ENCODE data around the gene HIGD1C. TPM values are rescaled to one million over a fixed set of nuclear protein-coding genes. Genes with fewer than 3 reads are reported as not detected.

HIGD1C gene
- total RNA-seq, 4 donors from 2014 or later: not detected

DNA sequence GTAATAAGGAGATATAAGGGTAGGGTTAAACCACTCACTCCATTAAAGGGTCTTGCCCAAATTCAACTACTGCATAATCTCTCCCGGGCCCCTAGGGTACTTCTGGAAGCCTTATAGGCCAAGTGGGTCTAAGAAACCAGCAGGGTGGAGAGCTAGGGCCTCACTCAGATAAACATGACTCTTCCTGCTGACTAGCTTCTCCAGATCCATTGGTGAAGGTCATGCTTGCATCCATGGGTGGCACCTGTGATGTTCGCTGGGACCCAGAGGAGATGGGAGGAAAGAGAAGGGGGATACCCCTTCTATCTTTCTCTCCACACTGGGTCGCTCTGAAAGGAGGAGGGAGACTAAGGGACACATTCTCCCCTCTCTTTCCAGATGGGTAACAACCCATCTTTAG is 36.1 kb upstream of the HIGD1C start:
- no peak overlapping the region for H3K27ac ChIP-seq
- no peak for DNase-seq
- no peaks in the 10 kb centered on the region for H3K36me3 ChIP-seq
- H3K4me1 ChIP-seq: peaks cover 0 to 8% (median 2%) of the 10 kb centered on the region in 4 donors
- H3K4me3 ChIP-seq: no peak overlapping the region
- TF ChIP-seq, protein P1, sequence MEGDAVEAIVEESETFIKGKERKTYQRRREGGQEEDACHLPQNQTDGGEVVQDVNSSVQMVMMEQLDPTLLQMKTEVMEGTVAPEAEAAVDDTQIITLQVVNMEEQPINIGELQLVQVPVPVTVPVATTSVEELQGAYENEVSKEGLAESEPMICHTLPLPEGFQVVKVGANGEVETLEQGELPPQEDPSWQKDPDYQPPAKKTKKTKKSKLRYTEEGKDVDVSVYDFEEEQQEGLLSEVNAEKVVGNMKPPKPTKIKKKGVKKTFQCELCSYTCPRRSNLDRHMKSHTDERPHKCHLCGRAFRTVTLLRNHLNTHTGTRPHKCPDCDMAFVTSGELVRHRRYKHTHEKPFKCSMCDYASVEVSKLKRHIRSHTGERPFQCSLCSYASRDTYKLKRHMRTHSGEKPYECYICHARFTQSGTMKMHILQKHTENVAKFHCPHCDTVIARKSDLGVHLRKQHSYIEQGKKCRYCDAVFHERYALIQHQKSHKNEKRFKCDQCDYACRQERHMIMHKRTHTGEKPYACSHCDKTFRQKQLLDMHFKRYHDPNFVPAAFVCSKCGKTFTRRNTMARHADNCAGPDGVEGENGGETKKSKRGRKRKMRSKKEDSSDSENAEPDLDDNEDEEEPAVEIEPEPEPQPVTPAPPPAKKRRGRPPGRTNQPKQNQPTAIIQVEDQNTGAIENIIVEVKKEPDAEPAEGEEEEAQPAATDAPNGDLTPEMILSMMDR (IDR thresholded peaks at IDR 0.05): no peak
- TF ChIP-seq POLR2A (IDR thresholded peaks at IDR 0.05) (no peak), POLR2AphosphoS5 (IDR thresholded peaks at IDR 0.05) (no peak), EP300 (IDR thresholded peaks at IDR 0.05; ENCODE audit: low read depth) (no peak)
- intact Hi-C loops (cut with DNase I; ENCODE audit: low total_unique reads): no loop called here
- H3K9me3 ChIP-seq: peaks cover 8 to 33% of the 10 kb centered on the region in 2 donors
- H3K27me3 ChIP-seq: no peaks in the 10 kb centered on the region
- in situ Hi-C loops (cut with MboI; ENCODE audit: low pct_ligation_motif_present in 1 of 4, low pct_unique_long_range_greater_than_20kb in 1 of 4, low sequenced_read_pairs in 3 of 4): no loop called here
- 92 to 100% methylated on average over 1 to 3 of the region's 3 CpGs for WGBS, 2 donors (ENCODE audit: low coverage in 1 of 2)

DNA sequence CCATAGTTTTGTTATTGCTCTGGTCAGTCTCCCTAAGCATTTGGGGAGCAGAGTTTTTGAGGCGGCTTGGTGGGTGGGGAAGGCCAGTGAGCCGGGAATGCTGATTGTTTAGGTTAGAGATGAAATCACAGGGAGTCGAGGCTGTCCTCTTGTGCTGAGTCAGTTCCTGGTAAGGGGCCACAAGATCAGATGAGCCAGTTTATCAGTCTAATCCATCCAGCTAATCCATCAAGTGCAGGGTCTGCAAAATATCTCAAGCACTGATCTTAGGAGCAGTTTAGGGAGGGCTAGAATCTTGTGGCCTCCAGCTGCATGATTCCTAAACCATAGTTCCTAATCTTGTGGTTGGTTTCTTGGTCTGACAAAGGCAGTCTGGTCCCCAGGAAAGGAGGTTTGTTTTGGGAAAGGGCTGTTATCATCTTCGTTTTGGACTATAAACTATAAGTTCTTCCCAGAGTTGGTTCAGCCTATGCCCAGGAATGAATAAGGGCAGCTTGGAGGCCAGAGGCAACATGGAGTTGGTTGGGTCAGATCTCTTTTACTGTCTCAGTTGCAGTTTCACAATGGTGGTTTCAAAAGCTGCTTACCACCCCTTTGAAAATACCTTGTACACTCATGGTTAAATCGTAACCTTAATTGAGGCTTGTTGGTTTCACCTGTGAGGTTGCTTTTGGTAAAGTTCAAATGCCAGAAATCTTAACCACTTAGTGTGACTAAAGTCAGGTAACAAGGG is 33.6 kb upstream of the HIGD1C start:
- H3K9me3 ChIP-seq: peaks cover 3 to 18% of the 10 kb centered on the region in 2 donors
- WGBS, 2 donors (ENCODE audit: low coverage in 1 of 2): 74 to 78% methylated on average over 3 to 5 of the region's 5 CpGs
- no peaks in the 10 kb centered on the region for H3K27me3 ChIP-seq
- no peaks in the 10 kb centered on the region for H3K36me3 ChIP-seq
- intact Hi-C loops (cut with DNase I; ENCODE audit: low total_unique reads): no loop called here
- peaks cover 6 to 31% (median 16%) of the 10 kb centered on the region in 4 donors for H3K4me1 ChIP-seq
- no peak for DNase-seq
- H3K4me3 ChIP-seq: no peak overlapping the region
- in situ Hi-C loops (cut with MboI; ENCODE audit: low pct_ligation_motif_present in 1 of 4, low pct_unique_long_range_greater_than_20kb in 1 of 4, low sequenced_read_pairs in 3 of 4): no loop called here
- H3K27ac ChIP-seq: peak overlapping the region in 1 of 4 donors; percentile 23
- TF ChIP-seq POLR2AphosphoS5 (IDR thresholded peaks at IDR 0.05): no peak
- TF ChIP-seq, protein P1 (IDR thresholded peaks at IDR 0.05): no peak
- TF ChIP-seq EP300 (IDR thresholded peaks at IDR 0.05; ENCODE audit: low read depth): no peak
- TF ChIP-seq POLR2A (IDR thresholded peaks at IDR 0.05): no peak

DNA sequence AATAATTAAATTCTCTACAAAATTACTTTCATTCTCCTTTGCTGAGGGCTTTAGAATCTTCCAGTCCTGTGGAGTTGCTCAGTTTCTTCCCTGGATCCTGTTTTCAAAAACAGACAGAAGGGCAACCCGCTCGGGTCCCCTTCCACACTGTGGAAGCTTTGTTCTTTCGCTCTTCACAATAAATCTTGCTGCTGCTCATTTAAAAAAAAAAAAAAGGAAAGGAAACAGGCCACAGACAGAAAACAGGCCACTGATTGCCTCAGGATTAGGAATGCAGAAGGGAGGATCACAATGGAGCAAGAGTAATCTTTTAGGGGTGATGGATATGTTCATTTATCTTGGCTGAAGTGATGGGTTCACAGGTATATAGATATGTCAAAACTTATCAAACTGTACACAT is 29.5 kb upstream of the HIGD1C start:
- no peak overlapping the region for H3K4me3 ChIP-seq
- 49 to 62% methylated on average over 3 of the region's 3 CpGs for WGBS, 2 donors (ENCODE audit: low coverage in 1 of 2)
- H3K27me3 ChIP-seq: no peaks in the 10 kb centered on the region
- no peak for DNase-seq
- in situ Hi-C loops (cut with MboI; ENCODE audit: low pct_ligation_motif_present in 1 of 4, low pct_unique_long_range_greater_than_20kb in 1 of 4, low sequenced_read_pairs in 3 of 4): no loop called here
- TF ChIP-seq, protein P1 (IDR thresholded peaks at IDR 0.05): no peak
- TF ChIP-seq POLR2AphosphoS5 (IDR thresholded peaks at IDR 0.05): peak; percentile 54 to 89 (median 82)
- H3K27ac ChIP-seq: peak overlapping the region; percentile 91 to 96 (median 92)
- H3K4me1 ChIP-seq: peaks cover 9 to 42% (median 25%) of the 10 kb centered on the region in 4 donors
- no peaks in the 10 kb centered on the region for H3K36me3 ChIP-seq
- no peaks in the 10 kb centered on the region for H3K9me3 ChIP-seq
- intact Hi-C loops (cut with DNase I; ENCODE audit: low total_unique reads): loop anchor here (10.0 kb wide), 1 partner anchor 62 kb away; no protein-coding TSS in a partner anchor

DNA sequence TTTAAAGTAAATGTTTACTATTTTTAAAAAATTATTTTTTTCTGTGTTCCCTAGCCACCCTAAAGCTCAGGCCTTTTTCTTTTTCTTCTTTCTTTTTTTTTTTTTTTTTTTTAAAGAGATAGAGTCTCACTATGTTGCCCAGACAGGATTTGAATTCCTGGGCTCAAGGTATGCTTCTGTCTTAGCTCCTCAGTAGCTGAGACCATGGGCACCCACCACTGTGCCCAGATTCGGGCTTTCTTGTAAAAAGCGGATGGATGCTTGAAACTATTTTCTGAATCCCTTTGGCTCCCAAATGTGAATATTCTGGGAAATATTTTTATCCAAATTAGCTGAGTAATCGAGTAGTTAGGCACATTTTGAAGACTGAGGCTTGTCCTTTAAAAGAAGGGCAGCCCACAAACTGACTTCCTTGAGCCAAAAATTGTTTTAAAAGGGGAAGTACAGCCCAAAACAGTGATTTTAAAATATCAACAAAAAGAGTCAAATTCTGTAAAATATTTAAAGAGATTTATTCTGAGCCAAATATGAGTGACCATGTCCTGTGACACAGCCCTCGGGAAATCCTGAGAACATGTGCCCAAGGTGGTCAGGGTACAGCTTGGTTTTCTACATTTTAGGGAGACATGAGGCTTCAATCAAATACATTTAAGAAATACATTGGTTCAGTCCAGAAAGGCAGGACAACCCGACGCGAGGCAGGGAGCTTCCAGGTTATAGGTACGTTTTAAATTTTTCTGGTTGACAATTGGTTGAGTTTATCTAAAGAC is 28.8 kb upstream of the HIGD1C start:
- WGBS, 2 donors (ENCODE audit: low coverage in 1 of 2): 16 to 22% methylated on average over 8 of the region's 8 CpGs
- Histone ChIP-seq H3K4me1 (peaks cover 9 to 49% (median 32%) of the 10 kb centered on the region in 4 donors), H3K9me3 (no peaks in the 10 kb centered on the region), H3K36me3 (no peaks in the 10 kb centered on the region), H3K4me3 (peak overlapping the region; percentile 17 to 66 (median 64)), H3K27me3 (no peaks in the 10 kb centered on the region), H3K27ac (peak overlapping the region; percentile 91 to 96 (median 92))
- TF ChIP-seq POLR2AphosphoS5 (IDR thresholded peaks at IDR 0.05) (no peak), EP300 (IDR thresholded peaks at IDR 0.05; ENCODE audit: low read depth) (no peak), POLR2A (IDR thresholded peaks at IDR 0.05) (no peak)
- TF ChIP-seq, protein P1 (IDR thresholded peaks at IDR 0.05): no peak
- DNase-seq: no peak
- intact Hi-C loops (cut with DNase I; ENCODE audit: low total_unique reads): loop anchor here (10.0 kb wide), 1 partner anchor 61 kb away; no protein-coding TSS in a partner anchor
- in situ Hi-C loops (cut with MboI; ENCODE audit: low pct_ligation_motif_present in 1 of 4, low pct_unique_long_range_greater_than_20kb in 1 of 4, low sequenced_read_pairs in 3 of 4): no loop called here

Data from transverse colon (tissue), 4 donors.